Measurements from ENCODE around the gene PLEKHN1.
A peak's percentile ranks its signal among the peaks of the same experiment; 100 is the strongest.

The PLEKHN1 gene

DNA sequence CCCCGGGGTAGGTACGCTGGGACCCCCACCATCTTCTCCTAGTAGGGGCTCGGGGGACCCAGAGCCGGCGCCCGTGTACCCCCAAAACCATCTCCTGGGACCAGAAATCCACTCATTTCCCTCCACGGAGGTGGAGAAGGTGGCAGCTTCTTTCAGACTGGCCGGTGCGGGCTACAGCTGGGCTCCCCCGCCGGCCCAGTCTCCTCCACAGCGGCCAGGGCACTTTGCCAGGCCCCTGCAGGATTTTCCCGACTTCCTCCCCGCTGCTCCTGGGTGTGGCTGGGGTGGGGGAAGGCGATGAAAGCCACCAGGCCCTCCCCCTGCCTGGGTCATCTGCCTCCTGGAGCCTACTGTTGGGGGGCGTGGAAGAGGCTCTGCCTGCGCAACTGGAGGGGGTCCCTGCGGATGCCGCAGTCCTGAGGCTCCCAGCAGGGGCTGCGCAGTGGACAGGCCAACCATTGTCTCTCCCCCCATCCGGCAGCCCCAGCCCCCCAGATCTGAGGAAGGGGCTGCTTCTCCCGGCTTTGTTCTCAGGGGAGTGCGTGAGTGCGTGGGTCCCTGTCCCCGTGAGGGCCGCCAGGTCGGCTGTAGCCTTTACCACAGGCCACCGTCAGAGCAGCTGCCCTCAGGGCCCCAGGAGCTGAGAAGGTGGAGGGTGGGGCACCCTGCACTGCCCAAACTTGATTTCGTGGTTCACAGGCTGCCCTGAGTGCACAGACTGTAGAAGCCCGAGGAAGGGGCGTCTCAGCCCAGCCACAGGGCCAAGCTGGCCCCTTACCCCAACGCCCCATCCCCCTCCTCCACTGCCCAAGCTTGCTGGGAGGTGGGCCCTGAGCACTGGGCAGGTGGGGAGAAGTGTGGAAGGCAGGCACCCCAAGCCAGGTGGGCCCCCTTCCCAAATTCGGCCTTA, 55.0 kb downstream of the PLEKHN1 start (continued):
- TF ChIP-seq RBAK (tag by site-specific recombination; IDR thresholded peaks at IDR 0.05) (no peak), KLF8 (tag by site-specific recombination; IDR thresholded peaks at IDR 0.05) (0 out of 2 replicates have a peak, but pooled peaks have one; percentile 10), SCRT2 (tag by site-specific recombination; IDR thresholded peaks at IDR 0.05) (no peak), ZNF843 (tag by site-specific recombination; IDR thresholded peaks at IDR 0.05) (0 out of 2 replicates have a peak, but pooled peaks have one; percentile 24), ZFP41 (tag by site-specific recombination; IDR thresholded peaks at IDR 0.05; ENCODE audit: borderline replicate concordance) (no peak), MZF1 (tag by site-specific recombination; IDR thresholded peaks at IDR 0.05; ENCODE audit: borderline replicate concordance) (no peak), ZNF621 (tag by site-specific recombination; IDR thresholded peaks at IDR 0.05) (no peak), ZNF37A (tag by site-specific recombination; IDR thresholded peaks at IDR 0.05) (no peak), ZBTB1 (tag by site-specific recombination; IDR thresholded peaks at IDR 0.05) (no peak), ZNF830 (tag by site-specific recombination; IDR thresholded peaks at IDR 0.05; ENCODE audit: low read depth) (no peak), KLF9 (tag by site-specific recombination; IDR thresholded peaks at IDR 0.05; ENCODE audit: low read depth) (peak; percentile 61; the same call in 1 of the 2 replicates), ZNF426 (tag by site-specific recombination; IDR thresholded peaks at IDR 0.05) (no peak), KLF10 (tag by site-specific recombination; IDR thresholded peaks at IDR 0.05) (peak; percentile 89), KLF7 (tag by site-specific recombination; IDR thresholded peaks at IDR 0.05; ENCODE audit: borderline replicate concordance) (0 out of 2 replicates have a peak, but pooled peaks have one; percentile 91), GFI1B (tag by site-specific recombination; IDR thresholded peaks at IDR 0.05) (no peak), ZNF302 (tag by site-specific recombination; IDR thresholded peaks at IDR 0.05; ENCODE audit: low read depth) (no peak), ZNF658 (tag by site-specific recombination; IDR thresholded peaks at IDR 0.05) (no peak), ZNF585B (tag by site-specific recombination; IDR thresholded peaks at IDR 0.05) (no peak), ZNF548 (tag by site-specific recombination; IDR thresholded peaks at IDR 0.05) (no peak), ZNF211 (tag by site-specific recombination; IDR thresholded peaks at IDR 0.05; ENCODE audit: low read depth) (no peak), GLIS2 (tag by site-specific recombination; IDR thresholded peaks at IDR 0.05) (peak; percentile 89), SETDB1 (IDR thresholded peaks at IDR 0.05; ENCODE audit: insufficient read length, low read length) (no peak), ZNF223 (tag by site-specific recombination; IDR thresholded peaks at IDR 0.05) (peak; percentile 88), ZNF362 (tag by site-specific recombination; IDR thresholded peaks at IDR 0.05) (no peak), ZNF629 (tag by site-specific recombination; IDR thresholded peaks at IDR 0.05) (no peak), ZNF561 (tag by site-specific recombination; IDR thresholded peaks at IDR 0.05; ENCODE audit: borderline replicate concordance) (0 out of 2 replicates have a peak, but pooled peaks have one; percentile 28), ZNF792 (tag by site-specific recombination; IDR thresholded peaks at IDR 0.05) (no peak), ZNF148 (tag by site-specific recombination; IDR thresholded peaks at IDR 0.05; ENCODE audit: borderline replicate concordance) (no peak), ZNF488 (tag by site-specific recombination; IDR thresholded peaks at IDR 0.05) (no peak)
- TF ChIP-seq, protein P1, sequence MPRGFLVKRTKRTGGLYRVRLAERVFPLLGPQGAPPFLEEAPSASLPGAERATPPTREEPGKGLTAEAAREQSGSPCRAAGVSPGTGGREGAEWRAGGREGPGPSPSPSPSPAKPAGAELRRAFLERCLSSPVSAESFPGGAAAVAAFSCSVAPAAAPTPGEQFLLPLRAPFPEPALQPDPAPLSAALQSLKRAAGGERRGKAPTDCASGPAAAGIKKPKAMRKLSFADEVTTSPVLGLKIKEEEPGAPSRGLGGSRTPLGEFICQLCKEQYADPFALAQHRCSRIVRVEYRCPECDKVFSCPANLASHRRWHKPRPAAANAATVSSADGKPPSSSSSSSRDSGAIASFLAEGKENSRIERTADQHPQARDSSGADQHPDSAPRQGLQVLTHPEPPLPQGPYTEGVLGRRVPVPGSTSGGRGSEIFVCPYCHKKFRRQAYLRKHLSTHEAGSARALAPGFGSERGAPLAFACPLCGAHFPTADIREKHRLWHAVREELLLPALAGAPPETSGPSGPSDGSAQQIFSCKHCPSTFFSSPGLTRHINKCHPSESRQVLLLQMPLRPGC (tag by site-specific recombination; IDR thresholded peaks at IDR 0.05), result no peak
- TF ChIP-seq, protein P2, sequence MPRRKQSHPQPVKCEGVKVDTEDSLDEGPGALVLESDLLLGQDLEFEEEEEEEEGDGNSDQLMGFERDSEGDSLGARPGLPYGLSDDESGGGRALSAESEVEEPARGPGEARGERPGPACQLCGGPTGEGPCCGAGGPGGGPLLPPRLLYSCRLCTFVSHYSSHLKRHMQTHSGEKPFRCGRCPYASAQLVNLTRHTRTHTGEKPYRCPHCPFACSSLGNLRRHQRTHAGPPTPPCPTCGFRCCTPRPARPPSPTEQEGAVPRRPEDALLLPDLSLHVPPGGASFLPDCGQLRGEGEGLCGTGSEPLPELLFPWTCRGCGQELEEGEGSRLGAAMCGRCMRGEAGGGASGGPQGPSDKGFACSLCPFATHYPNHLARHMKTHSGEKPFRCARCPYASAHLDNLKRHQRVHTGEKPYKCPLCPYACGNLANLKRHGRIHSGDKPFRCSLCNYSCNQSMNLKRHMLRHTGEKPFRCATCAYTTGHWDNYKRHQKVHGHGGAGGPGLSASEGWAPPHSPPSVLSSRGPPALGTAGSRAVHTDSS (tag by site-specific recombination; IDR thresholded peaks at IDR 0.05), result no peak
- TF ChIP-seq, protein P3, sequence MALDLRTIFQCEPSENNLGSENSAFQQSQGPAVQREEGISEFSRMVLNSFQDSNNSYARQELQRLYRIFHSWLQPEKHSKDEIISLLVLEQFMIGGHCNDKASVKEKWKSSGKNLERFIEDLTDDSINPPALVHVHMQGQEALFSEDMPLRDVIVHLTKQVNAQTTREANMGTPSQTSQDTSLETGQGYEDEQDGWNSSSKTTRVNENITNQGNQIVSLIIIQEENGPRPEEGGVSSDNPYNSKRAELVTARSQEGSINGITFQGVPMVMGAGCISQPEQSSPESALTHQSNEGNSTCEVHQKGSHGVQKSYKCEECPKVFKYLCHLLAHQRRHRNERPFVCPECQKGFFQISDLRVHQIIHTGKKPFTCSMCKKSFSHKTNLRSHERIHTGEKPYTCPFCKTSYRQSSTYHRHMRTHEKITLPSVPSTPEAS (tag by site-specific recombination; IDR thresholded peaks at IDR 0.05), result no peak

All from HEK293 (cell line).